ENCODE data around the gene KDM2A.

- TF ChIP-seq POLR2A (IDR thresholded peaks at IDR 0.05; ENCODE audit: low read depth, low read length) (peak; percentile 98), POLR2AphosphoS5 (IDR thresholded peaks at IDR 0.05; ENCODE audit: low read depth, low read length) (peak; percentile 93)
Observed at GRCh38 chr11:67239783-67240575, 120.9 kb downstream of the KDM2A start.
